ENCODE measurements around the gene AGK. TPM values are rescaled to one million over a fixed set of nuclear protein-coding genes. Genes with fewer than 3 reads are reported as not detected.

The AGK gene
- total and polyA plus RNA-seq, 4 donors: 7.2 to 13.6 (median 8.9) TPM

- Histone ChIP-seq H3K27ac (ENCODE audit: low read depth in 1 of 2, low read length in 2 of 2) (no peak overlapping the region), H3K4me3 (ENCODE audit: low read depth in 1 of 3, low read length in 3 of 3) (no peak overlapping the region), H3K9me3 (ENCODE audit: control insufficient read depth in 4 of 4, low read length in 3 of 4) (no peaks in the 10 kb centered on the region), H3K9ac (ENCODE audit: low read depth in 1 of 2, low read length in 2 of 2) (no peak overlapping the region), H3K4me1 (ENCODE audit: control insufficient read depth in 4 of 4, insufficient read depth in 4 of 4, low read length in 3 of 4) (no peaks in the 10 kb centered on the region), H3K36me3 (ENCODE audit: control insufficient read depth in 4 of 4, insufficient read depth in 3 of 4, low read depth in 1 of 4, low read length in 3 of 4) (peaks cover 0 to 7% (median 0%) of the 10 kb centered on the region in 4 donors), H3K27me3 (ENCODE audit: control insufficient read depth in 4 of 4, insufficient read depth in 4 of 4, low read length in 3 of 4) (no peaks in the 10 kb centered on the region)
- WGBS: 95% methylated on average over 3 of the region's 3 CpGs
- TF ChIP-seq ATF3 (IDR thresholded peaks at IDR 0.05) (no peak), HNF4A (conservative IDR thresholded peaks at IDR 0.05) (no peak), FOXA1 (IDR thresholded peaks at IDR 0.05) (no peak), RXRA (IDR thresholded peaks at IDR 0.05) (no peak), REST (IDR thresholded peaks at IDR 0.05) (no peak), MAX (IDR thresholded peaks at IDR 0.05) (no peak), RAD21 (IDR thresholded peaks at IDR 0.05) (no peak), FOXA2 (IDR thresholded peaks at IDR 0.05) (no peak)
- TF ChIP-seq, protein P1, sequence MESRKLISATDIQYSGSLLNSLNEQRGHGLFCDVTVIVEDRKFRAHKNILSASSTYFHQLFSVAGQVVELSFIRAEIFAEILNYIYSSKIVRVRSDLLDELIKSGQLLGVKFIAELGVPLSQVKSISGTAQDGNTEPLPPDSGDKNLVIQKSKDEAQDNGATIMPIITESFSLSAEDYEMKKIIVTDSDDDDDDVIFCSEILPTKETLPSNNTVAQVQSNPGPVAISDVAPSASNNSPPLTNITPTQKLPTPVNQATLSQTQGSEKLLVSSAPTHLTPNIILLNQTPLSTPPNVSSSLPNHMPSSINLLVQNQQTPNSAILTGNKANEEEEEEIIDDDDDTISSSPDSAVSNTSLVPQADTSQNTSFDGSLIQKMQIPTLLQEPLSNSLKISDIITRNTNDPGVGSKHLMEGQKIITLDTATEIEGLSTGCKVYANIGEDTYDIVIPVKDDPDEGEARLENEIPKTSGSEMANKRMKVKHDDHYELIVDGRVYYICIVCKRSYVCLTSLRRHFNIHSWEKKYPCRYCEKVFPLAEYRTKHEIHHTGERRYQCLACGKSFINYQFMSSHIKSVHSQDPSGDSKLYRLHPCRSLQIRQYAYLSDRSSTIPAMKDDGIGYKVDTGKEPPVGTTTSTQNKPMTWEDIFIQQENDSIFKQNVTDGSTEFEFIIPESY (IDR thresholded peaks at IDR 0.05): no peak
- no peak for DNase-seq (ENCODE audit: low spot score)
Measured at GRCh38 chr7:141590071-141590470, 38.9 kb downstream of the AGK start.

DNA sequence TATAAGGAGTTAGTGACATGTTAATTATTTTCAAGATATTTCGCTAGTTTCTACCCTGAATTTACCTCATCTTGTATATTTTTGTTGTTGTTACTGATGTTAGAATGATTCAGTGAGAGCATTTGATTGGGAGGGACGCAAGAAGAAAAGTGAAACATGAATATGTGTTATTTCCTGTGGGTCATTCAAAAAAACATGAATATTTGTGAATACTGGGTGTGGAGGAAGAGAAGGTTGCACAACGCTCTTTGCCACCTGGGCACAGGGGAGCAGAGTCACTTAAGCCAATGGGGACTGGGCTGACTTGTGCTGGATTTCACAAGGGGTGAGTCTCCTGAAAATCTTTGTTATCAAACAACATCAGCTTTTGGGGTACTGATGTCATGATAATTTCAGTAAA is 39.5 kb downstream of the AGK start:
- Histone ChIP-seq H3K27me3 (ENCODE audit: control insufficient read depth in 4 of 4, insufficient read depth in 4 of 4, low read length in 3 of 4) (no peaks in the 10 kb centered on the region), H3K9me3 (ENCODE audit: control insufficient read depth in 4 of 4, low read length in 3 of 4) (no peaks in the 10 kb centered on the region), H3K4me3 (ENCODE audit: low read depth in 1 of 3, low read length in 3 of 3) (no peak overlapping the region), H3K27ac (ENCODE audit: low read depth in 1 of 2, low read length in 2 of 2) (no peak overlapping the region), H3K9ac (ENCODE audit: low read depth in 1 of 2, low read length in 2 of 2) (no peak overlapping the region), H3K36me3 (ENCODE audit: control insufficient read depth in 4 of 4, insufficient read depth in 3 of 4, low read depth in 1 of 4, low read length in 3 of 4) (peaks cover 0 to 5% (median 0%) of the 10 kb centered on the region in 4 donors), H3K4me1 (ENCODE audit: control insufficient read depth in 4 of 4, insufficient read depth in 4 of 4, low read length in 3 of 4) (no peaks in the 10 kb centered on the region)
- 90% methylated on average over 3 of the region's 3 CpGs for WGBS
- DNase-seq (ENCODE audit: low spot score): no peak
- no peak for TF ChIP-seq HNF4A (conservative IDR thresholded peaks at IDR 0.05)

DNA sequence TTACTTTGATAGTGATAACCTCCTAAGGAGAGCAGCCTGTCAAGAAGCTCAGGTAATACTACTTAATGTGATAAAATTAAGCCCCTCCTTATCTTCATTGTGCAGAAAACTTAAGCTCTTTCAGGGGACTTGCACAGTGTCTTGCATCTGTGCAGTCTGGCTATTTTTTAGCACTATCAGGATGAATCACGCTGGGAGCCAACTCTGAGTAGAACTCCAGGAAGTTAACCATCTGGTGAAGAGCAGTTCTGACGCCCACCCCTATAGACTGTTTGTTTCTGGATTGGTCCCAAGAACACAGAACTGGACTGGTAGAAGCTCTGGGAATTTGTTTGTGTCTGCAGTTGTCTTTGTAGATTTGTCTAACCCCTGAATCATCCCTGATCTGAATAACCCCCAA is 41.9 kb downstream of the AGK start:
- Histone ChIP-seq H3K9ac (ENCODE audit: low read depth in 1 of 2, low read length in 2 of 2) (no peak overlapping the region), H3K4me3 (ENCODE audit: low read depth in 1 of 3, low read length in 3 of 3) (no peak overlapping the region), H3K36me3 (ENCODE audit: control insufficient read depth in 4 of 4, insufficient read depth in 3 of 4, low read depth in 1 of 4, low read length in 3 of 4) (peaks cover 0 to 6% (median 0%) of the 10 kb centered on the region in 4 donors), H3K27me3 (ENCODE audit: control insufficient read depth in 4 of 4, insufficient read depth in 4 of 4, low read length in 3 of 4) (no peaks in the 10 kb centered on the region), H3K27ac (ENCODE audit: low read depth in 1 of 2, low read length in 2 of 2) (no peak overlapping the region), H3K9me3 (ENCODE audit: control insufficient read depth in 4 of 4, low read length in 3 of 4) (no peaks in the 10 kb centered on the region), H3K4me1 (ENCODE audit: control insufficient read depth in 4 of 4, insufficient read depth in 4 of 4, low read length in 3 of 4) (no peaks in the 10 kb centered on the region)
- WGBS: 66% methylated on average over 2 of the region's 2 CpGs
- no peak for DNase-seq (ENCODE audit: low spot score)
- TF ChIP-seq HNF4G (IDR thresholded peaks at IDR 0.05) (no peak), CTCF (IDR thresholded peaks at IDR 0.05; ENCODE audit: low read depth, low read length, missing input control) (no peak), RXRA (IDR thresholded peaks at IDR 0.05) (no peak), MAX (IDR thresholded peaks at IDR 0.05) (no peak), SP1 (IDR thresholded peaks at IDR 0.05) (no peak), NR2F2 (IDR thresholded peaks at IDR 0.05) (no peak), HNF4A (conservative IDR thresholded peaks at IDR 0.05) (no peak), FOXA2 (IDR thresholded peaks at IDR 0.05) (no peak), TAF1 (conservative IDR thresholded peaks at IDR 0.05) (no peak), GABPA (IDR thresholded peaks at IDR 0.05 in 1 of 2, conservative IDR thresholded peaks at IDR 0.05 in 1 of 2) (no peak), YY1 (IDR thresholded peaks at IDR 0.05) (no peak), EGR1 (IDR thresholded peaks at IDR 0.05; ENCODE audit: low read depth in 2 of 2) (no peak), FOXA1 (IDR thresholded peaks at IDR 0.05) (no peak)
